Mesenchymal stem cell (in vitro differentiated cells and primary cell): Measurements from ENCODE around the gene MACROD1.

Source experiments
- DNase-seq: peaks from one replicate; pipeline ENCODE4 v3.0.0-alpha.2; 2013
- H2AFZ ChIP-seq: one replicate; pipeline ENCODE4 v1.6.1; 2013; ENCODE audit warnings: low read depth, mild to moderate bottlenecking, control low read depth, inconsistent platforms, low read length, moderate library complexity
- H2AK5ac ChIP-seq: 2 replicates; pipeline ENCODE4 v1.6.1; 2013; ENCODE audit warnings: low read length, moderate library complexity, mild to moderate bottlenecking, inconsistent platforms; ENCODE audit not compliant: severe bottlenecking
- H2BK120ac ChIP-seq: one replicate; pipeline ENCODE4 v1.6.1; 2013; ENCODE audit warnings: low read depth, mild to moderate bottlenecking, inconsistent platforms, low read length, moderate library complexity
- H2BK12ac ChIP-seq, 2 experiments: one replicate each; pipeline ENCODE4 v1.6.1; 2013; ENCODE audit warnings: inconsistent platforms in 2 of 2, low read length in 2 of 2, mild to moderate bottlenecking in 2 of 2, moderate library complexity in 2 of 2, control low read depth in 1 of 2
- H2BK15ac ChIP-seq: one replicate; pipeline ENCODE4 v1.6.1; 2013; ENCODE audit warnings: mild to moderate bottlenecking, low read depth, inconsistent platforms; ENCODE audit not compliant: poor library complexity, severe bottlenecking
- H2BK5ac ChIP-seq: 2 replicates; pipeline ENCODE4 v1.6.1; 2013; ENCODE audit warnings: low read depth, mild to moderate bottlenecking, low read length, control low read depth, inconsistent platforms; ENCODE audit not compliant: poor library complexity, severe bottlenecking
- H3K14ac ChIP-seq, 2 experiments: one replicate each; pipeline ENCODE4 v1.6.1; 2013; ENCODE audit warnings: inconsistent platforms in 2 of 2, low read length in 2 of 2, control low read depth in 1 of 2, mild to moderate bottlenecking in 1 of 2, moderate library complexity in 1 of 2
- H3K18ac ChIP-seq, 2 experiments: one replicate each; pipeline ENCODE4 v1.6.1; 2013; ENCODE audit warnings: inconsistent platforms in 2 of 2, low read length in 2 of 2, control low read depth in 1 of 2, low read depth in 1 of 2, mild to moderate bottlenecking in 1 of 2
- H3K23ac ChIP-seq, 2 experiments: one replicate each; pipeline ENCODE4 v1.6.1; 2013; ENCODE audit warnings: inconsistent platforms in 2 of 2, low read length in 2 of 2, mild to moderate bottlenecking in 2 of 2, moderate library complexity in 2 of 2, control low read depth in 1 of 2
- H3K27ac ChIP-seq: 2 replicates; pipeline ENCODE4 v1.5.1; 2013; ENCODE audit warnings: mild to moderate bottlenecking, moderate library complexity, low read length, control low read depth, inconsistent platforms; ENCODE audit not compliant: poor library complexity, severe bottlenecking
- H3K27me3 ChIP-seq, 2 experiments: 2 replicates each; pipeline versions ENCODE4 v1.6.1 to v1.7.0; 2013; ENCODE audit warnings: low read length in 2 of 2, mild to moderate bottlenecking in 2 of 2, moderate library complexity in 2 of 2, control low read depth in 1 of 2, inconsistent platforms in 1 of 2; ENCODE audit not compliant: control insufficient read depth in 1 of 2, insufficient read depth in 1 of 2
- H3K36me3 ChIP-seq, 2 experiments: 2 replicates each; pipeline versions ENCODE4 v1.6.1 to v1.7.0; 2013; ENCODE audit warnings: low read length in 2 of 2, control low read depth in 1 of 2, inconsistent platforms in 1 of 2, low read depth in 1 of 2, mild to moderate bottlenecking in 1 of 2; ENCODE audit not compliant: insufficient read depth in 2 of 2, control insufficient read depth in 1 of 2
- H3K4ac ChIP-seq, 2 experiments: one replicate each; pipeline ENCODE4 v1.6.1; 2013; ENCODE audit warnings: inconsistent platforms in 2 of 2, low read length in 2 of 2, mild to moderate bottlenecking in 2 of 2, moderate library complexity in 2 of 2, control low read depth in 1 of 2, low read depth in 1 of 2
- H3K4me1 ChIP-seq: 2 replicates; pipeline ENCODE4 v1.6.1; 2013; ENCODE audit warnings: low read depth, low read length, control low read depth; ENCODE audit not compliant: control insufficient read depth, insufficient read depth
- H3K4me2 ChIP-seq: 2 replicates; pipeline ENCODE4 v1.6.1; 2013; ENCODE audit warnings: low read length, mild to moderate bottlenecking, inconsistent platforms; ENCODE audit not compliant: poor library complexity, severe bottlenecking
- H3K4me3 ChIP-seq, 2 experiments: 2 replicates each; pipeline versions ENCODE4 v1.5.1 to v1.7.0; 2013; ENCODE audit warnings: low read length in 2 of 2, mild to moderate bottlenecking in 2 of 2, control low read depth in 1 of 2, low read depth in 1 of 2; ENCODE audit not compliant: insufficient read depth in 1 of 2
- H3K79me1 ChIP-seq: replicated peaks from 2 replicates; pipeline ENCODE4 v1.6.1; 2013; ENCODE audit warnings: mild to moderate bottlenecking, control low read depth, low read length, inconsistent platforms; ENCODE audit not compliant: poor library complexity, severe bottlenecking
- H3K9ac ChIP-seq: 2 replicates; pipeline ENCODE4 v1.7.0; 2013; ENCODE audit warnings: mild to moderate bottlenecking, low read length, moderate library complexity
- H3K9me3 ChIP-seq: 2 replicates; pipeline ENCODE4 v1.7.0; 2013; ENCODE audit warnings: mild to moderate bottlenecking, low read length; ENCODE audit not compliant: control insufficient read depth
- H4K8ac ChIP-seq: one replicate; pipeline ENCODE4 v1.6.1; 2013; ENCODE audit warnings: inconsistent platforms, mild to moderate bottlenecking, low read length, moderate library complexity
- H4K91ac ChIP-seq: one replicate; pipeline ENCODE4 v1.6.1; 2013; ENCODE audit warnings: mild to moderate bottlenecking, low read length, inconsistent platforms
- WGBS: methylation state at CpG from one replicate; pipeline ENCODE4 v1.1.7; 2013; ENCODE audit warnings: mixed read lengths; 5-methylcytosine and 5-hydroxymethylcytosine counted together

Gene MACROD1

DNA sequence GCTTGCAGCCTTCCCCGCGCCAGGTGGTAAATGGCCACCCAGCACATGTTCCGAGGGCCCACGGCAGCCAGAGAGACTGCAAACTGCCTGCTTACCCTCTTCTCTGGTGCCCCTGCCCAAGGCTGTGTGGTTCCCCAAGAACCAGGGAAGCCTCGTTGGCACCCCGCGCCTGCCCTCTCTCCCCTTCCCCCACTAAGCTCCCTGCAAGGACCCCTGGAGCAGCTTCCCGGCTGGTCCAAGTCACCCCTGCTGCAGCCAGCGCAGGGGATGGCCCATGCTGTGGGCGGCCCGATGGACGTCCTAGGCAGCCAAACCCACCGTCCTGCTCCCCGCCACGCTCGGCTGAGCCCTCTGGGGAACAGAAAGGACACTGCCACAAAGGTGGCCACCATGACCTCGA is 30.2 kb downstream of the MACROD1 start:
- peaks cover 6 to 48% of the 10 kb centered on the region in 2 experiments for H3K27me3 ChIP-seq
- no peak overlapping the region for H3K4ac ChIP-seq
- H3K4me2 ChIP-seq = no peak overlapping the region
- H3K9me3 ChIP-seq = no peaks in the 10 kb centered on the region
- H2BK120ac ChIP-seq = no peak overlapping the region
- H2AK5ac ChIP-seq = no peak overlapping the region
- no peak overlapping the region for H3K9ac ChIP-seq
- no peak overlapping the region for H3K27ac ChIP-seq
- no peak overlapping the region for H4K8ac ChIP-seq
- H3K4me3 ChIP-seq = no peak overlapping the region
- no peak overlapping the region for H2BK12ac ChIP-seq
- H3K36me3 ChIP-seq = no peaks in the 10 kb centered on the region
- no peak overlapping the region for H3K18ac ChIP-seq
- no peak overlapping the region for H4K91ac ChIP-seq
- peaks cover 8% of the 10 kb centered on the region for H3K4me1 ChIP-seq
- 91% methylated on average over 17 of the region's 17 CpGs for WGBS
- no peak overlapping the region for H2AFZ ChIP-seq
- no peak overlapping the region for H2BK5ac ChIP-seq
- peaks cover 2% of the 10 kb centered on the region for H3K79me1 ChIP-seq
- DNase-seq = no peak
- no peak overlapping the region for H3K23ac ChIP-seq
- H3K14ac ChIP-seq = no peak overlapping the region
- H2BK15ac ChIP-seq = no peak overlapping the region

DNA sequence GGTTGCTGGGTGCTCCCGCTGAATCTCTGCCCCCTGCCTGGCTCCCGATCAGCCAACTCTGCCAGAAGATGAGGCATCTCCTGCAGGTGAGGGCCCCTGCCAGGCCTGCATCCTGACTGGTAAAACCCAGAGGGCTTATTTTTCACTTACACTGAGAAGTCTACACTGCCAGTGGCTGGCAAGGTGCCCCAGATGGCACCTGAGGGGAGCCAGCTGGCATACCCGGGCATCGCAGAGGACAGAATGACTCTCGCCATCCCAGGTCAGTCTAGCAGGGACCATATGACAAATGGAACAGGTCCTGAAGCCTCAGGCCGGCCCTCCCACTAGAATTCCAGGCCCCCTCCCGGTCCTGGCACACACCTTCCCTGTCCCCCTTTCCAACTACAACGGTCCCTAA is 30.9 kb downstream of the MACROD1 start:
- no peak overlapping the region for H3K9ac ChIP-seq
- no peak overlapping the region for H3K23ac ChIP-seq
- H3K27ac ChIP-seq = no peak overlapping the region
- H2BK5ac ChIP-seq = no peak overlapping the region
- no peaks in the 10 kb centered on the region for H3K36me3 ChIP-seq
- no peaks in the 10 kb centered on the region for H3K9me3 ChIP-seq
- H3K79me1 ChIP-seq = no peaks in the 10 kb centered on the region
- H2AFZ ChIP-seq = no peak overlapping the region
- H3K4me1 ChIP-seq = peaks cover 5% of the 10 kb centered on the region
- H3K4ac ChIP-seq = no peak overlapping the region
- no peak overlapping the region for H4K8ac ChIP-seq
- H3K27me3 ChIP-seq = peaks cover 6 to 51% of the 10 kb centered on the region in 2 experiments
- H4K91ac ChIP-seq = no peak overlapping the region
- no peak overlapping the region for H3K4me3 ChIP-seq
- no peak for DNase-seq
- no peak overlapping the region for H2BK120ac ChIP-seq
- H2BK12ac ChIP-seq = no peak overlapping the region
- no peak overlapping the region for H2AK5ac ChIP-seq
- H3K14ac ChIP-seq = no peak overlapping the region
- H3K4me2 ChIP-seq = no peak overlapping the region
- H2BK15ac ChIP-seq = no peak overlapping the region
- WGBS = 91% methylated on average over 8 of the region's 8 CpGs
- no peak overlapping the region for H3K18ac ChIP-seq

DNA sequence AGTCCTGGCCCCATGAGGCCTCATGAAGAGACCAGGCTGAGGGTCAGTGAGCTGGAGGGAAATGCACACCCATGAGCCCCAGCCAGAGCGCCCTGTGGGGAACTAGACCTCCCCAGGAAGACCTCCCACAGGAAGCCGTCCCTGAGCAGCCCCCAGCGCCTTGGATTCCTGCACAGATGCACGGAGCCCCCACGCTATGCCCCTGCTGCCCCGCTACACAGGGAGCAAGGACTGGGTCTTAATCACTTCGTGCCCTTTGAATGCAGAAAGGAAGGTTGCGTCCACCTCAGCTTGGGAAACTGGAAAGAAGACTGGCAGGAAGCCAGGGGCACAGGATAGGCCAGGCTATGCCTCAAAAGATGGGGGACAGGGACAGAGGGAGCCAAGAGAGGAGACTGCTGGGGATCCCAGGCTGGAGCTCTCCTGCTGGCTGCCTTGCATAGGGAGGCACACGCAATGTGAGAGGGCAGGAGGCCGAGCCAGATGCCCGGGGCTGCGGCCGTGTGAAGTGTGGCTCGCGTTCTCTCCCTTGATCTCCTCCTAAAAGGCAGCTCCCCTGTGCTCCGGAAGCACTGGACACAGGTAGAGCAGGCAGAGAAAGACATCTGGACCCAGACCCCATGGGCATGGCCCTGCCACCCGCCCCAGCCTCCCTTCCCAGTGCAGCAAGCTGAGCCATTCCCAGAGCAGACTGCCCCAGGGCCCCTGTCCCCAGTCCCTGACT is 32.8 kb downstream of the MACROD1 start:
- Histone ChIP-seq H3K9ac (no peak overlapping the region), H3K27ac (no peak overlapping the region), H3K23ac (no peak overlapping the region), H3K27me3 (peaks cover 6 to 56% of the 10 kb centered on the region in 2 experiments), H3K18ac (no peak overlapping the region), H2BK5ac (no peak overlapping the region), H4K8ac (no peak overlapping the region), H3K4me2 (no peak overlapping the region), H3K4me3 (no peak overlapping the region), H3K4ac (no peak overlapping the region), H3K9me3 (no peaks in the 10 kb centered on the region), H3K14ac (no peak overlapping the region), H2AK5ac (no peak overlapping the region), H3K4me1 (peaks cover 5% of the 10 kb centered on the region), H4K91ac (no peak overlapping the region), H2AFZ (no peak overlapping the region), H3K79me1 (no peaks in the 10 kb centered on the region), H2BK12ac (no peak overlapping the region), H2BK120ac (no peak overlapping the region), H2BK15ac (no peak overlapping the region), H3K36me3 (no peaks in the 10 kb centered on the region)
- WGBS = 93% methylated on average over 17 of the region's 17 CpGs
- DNase-seq = no peak

DNA sequence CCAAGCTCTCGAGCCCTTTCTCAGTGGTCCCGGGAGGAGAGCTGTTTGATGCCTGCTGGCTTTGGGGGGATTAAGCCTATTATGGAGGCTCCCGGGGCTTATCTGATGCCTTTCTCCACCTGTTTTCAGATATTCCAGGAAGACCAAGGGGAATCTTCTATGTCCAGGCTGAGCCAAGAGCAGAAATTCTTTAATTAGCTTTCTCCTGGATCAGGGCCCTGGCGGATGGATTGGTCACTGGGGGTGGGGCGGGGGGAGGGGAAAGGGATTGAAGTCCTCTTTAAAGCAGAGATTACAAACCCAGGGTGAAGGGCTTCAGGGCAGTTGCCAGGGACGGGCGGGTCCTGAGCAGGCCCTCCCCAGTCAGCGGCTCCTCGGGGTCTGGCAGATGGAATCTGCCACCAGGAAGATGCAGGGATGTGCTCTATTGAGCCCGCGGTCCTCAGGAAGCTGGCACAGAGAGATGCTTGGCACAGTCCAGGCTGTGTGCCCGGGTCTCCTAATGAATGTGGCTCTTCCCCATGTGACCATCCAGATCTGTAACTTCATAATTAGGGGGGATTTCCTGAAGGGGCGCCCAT is 33.6 kb downstream of the MACROD1 start:
- WGBS = 86% methylated on average over 13 of the region's 13 CpGs
- H2BK5ac ChIP-seq = no peak overlapping the region

More for the DNA sequence above, 33.6 kb downstream of the MACROD1 start:
- Histone ChIP-seq H2AK5ac (no peak overlapping the region), H3K4me1 (peaks cover 5% of the 10 kb centered on the region), H3K4me2 (no peak overlapping the region), H4K8ac (no peak overlapping the region), H3K18ac (no peak overlapping the region), H2BK120ac (no peak overlapping the region), H3K36me3 (no peaks in the 10 kb centered on the region), H2BK15ac (no peak overlapping the region), H3K14ac (no peak overlapping the region), H3K27me3 (peaks cover 6 to 56% of the 10 kb centered on the region in 2 experiments), H3K9ac (no peak overlapping the region), H3K4me3 (no peak overlapping the region), H3K23ac (no peak overlapping the region), H2AFZ (no peak overlapping the region), H3K79me1 (no peaks in the 10 kb centered on the region), H3K27ac (no peak overlapping the region), H4K91ac (no peak overlapping the region), H3K4ac (no peak overlapping the region), H3K9me3 (no peaks in the 10 kb centered on the region), H2BK12ac (no peak overlapping the region)
- DNase-seq = no peak
